Measurements from ENCODE around the gene MED31. TPM values are rescaled to one million over a fixed set of nuclear protein-coding genes. Genes with fewer than 3 reads are reported as not detected.

MED31 gene
- total RNA-seq, 2 donors from 2014 or later: 12.8 to 16.6 TPM

GRCh38 chr17:6623941-6624340 lies 27.5 kb downstream of the MED31 start:
- Mint-ChIP-seq H3K4me1 (no peaks in the 10 kb centered on the region), H3K27ac (no peak overlapping the region), H3K4me3 (no peak overlapping the region), H3K27me3 (ENCODE audit: insufficient read depth) (no peaks in the 10 kb centered on the region), H3K36me3 (ENCODE audit: low read depth) (peaks cover 58% of the 10 kb centered on the region), H3K9me3 (no peaks in the 10 kb centered on the region)
- H3K27ac ChIP-seq (ENCODE audit: low read depth, low read length): no peak overlapping the region
- no peaks in the 10 kb centered on the region for H3K9me3 ChIP-seq (ENCODE audit: control insufficient read depth, low read length)
- no peak overlapping the region for H3K4me3 ChIP-seq (ENCODE audit: low read length)
- H3K4me1 ChIP-seq (ENCODE audit: control insufficient read depth, insufficient read depth, low read length): no peaks in the 10 kb centered on the region
- no peak for DNase-seq
- peaks cover 90% of the 10 kb centered on the region for H3K36me3 ChIP-seq (ENCODE audit: control insufficient read depth, insufficient read depth, low read length)
- TF ChIP-seq CTCF (conservative IDR thresholded peaks at IDR 0.05): no peak
- H3K27me3 ChIP-seq (ENCODE audit: control insufficient read depth, insufficient read depth, low read length, poor library complexity, severe bottlenecking): no peaks in the 10 kb centered on the region
- 89 to 100% methylated on average over 1 to 3 of the region's 3 CpGs for WGBS, 2 experiments (ENCODE audit: insufficient coverage in 1 of 2, insufficient read length in 1 of 2)
- H3K9ac ChIP-seq (ENCODE audit: extremely low read depth, low read length, poor library complexity, severe bottlenecking): no peak overlapping the region

DNA sequence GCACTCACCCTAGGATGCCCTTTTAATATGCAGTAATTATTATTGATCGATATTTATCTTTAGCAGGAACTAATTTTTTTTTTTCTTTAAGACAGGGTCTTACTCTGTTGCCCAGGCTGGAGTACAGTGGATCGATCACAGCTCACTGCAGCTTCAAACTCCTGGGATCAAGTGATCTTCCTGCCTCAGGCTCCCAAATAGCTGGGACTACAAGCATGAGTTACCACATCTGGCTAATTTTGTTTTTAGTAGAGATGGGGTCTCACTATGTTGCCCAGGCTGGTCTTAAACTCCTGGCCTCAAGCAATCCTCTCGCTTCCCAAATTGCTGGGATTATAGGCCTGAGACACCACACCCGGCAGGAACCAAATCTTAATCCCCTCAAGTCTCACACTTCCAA lies 40.2 kb downstream of the MED31 start:
- WGBS, 2 experiments (ENCODE audit: insufficient coverage in 1 of 2, insufficient read length in 1 of 2): 97 to 100% methylated on average over 2 to 4 of the region's 4 CpGs
- H3K4me1 Mint-ChIP-seq: peaks cover 2% of the 10 kb centered on the region

GRCh38 chr17:6610011-6610410 lies 41.4 kb downstream of the MED31 start:
- 98 to 100% methylated on average over 1 to 4 of the region's 5 CpGs for WGBS, 2 experiments (ENCODE audit: insufficient coverage in 1 of 2, insufficient read length in 1 of 2)
- DNase-seq: no peak
- H3K27me3 ChIP-seq (ENCODE audit: control insufficient read depth, insufficient read depth, low read length, poor library complexity, severe bottlenecking): no peaks in the 10 kb centered on the region
- Mint-ChIP-seq H3K9me3 (no peaks in the 10 kb centered on the region), H3K27ac (no peak overlapping the region), H3K36me3 (ENCODE audit: low read depth) (peaks cover 71% of the 10 kb centered on the region), H3K4me1 (peaks cover 2% of the 10 kb centered on the region), H3K27me3 (ENCODE audit: insufficient read depth) (no peaks in the 10 kb centered on the region), H3K4me3 (no peak overlapping the region)
- no peaks in the 10 kb centered on the region for H3K9me3 ChIP-seq (ENCODE audit: control insufficient read depth, low read length)
- TF ChIP-seq CTCF (conservative IDR thresholded peaks at IDR 0.05): no peak
- peaks cover 78% of the 10 kb centered on the region for H3K36me3 ChIP-seq (ENCODE audit: control insufficient read depth, insufficient read depth, low read length)
- H3K4me1 ChIP-seq (ENCODE audit: control insufficient read depth, insufficient read depth, low read length): no peaks in the 10 kb centered on the region
- H3K9ac ChIP-seq (ENCODE audit: extremely low read depth, low read length, poor library complexity, severe bottlenecking): no peak overlapping the region
- no peak overlapping the region for H3K4me3 ChIP-seq (ENCODE audit: low read length)
- H3K27ac ChIP-seq (ENCODE audit: low read depth, low read length): no peak overlapping the region

More for the DNA sequence above, 40.2 kb downstream of the MED31 start:
- H3K9me3 ChIP-seq (ENCODE audit: control insufficient read depth, low read length): no peaks in the 10 kb centered on the region
- Mint-ChIP-seq H3K27ac (no peak overlapping the region), H3K36me3 (ENCODE audit: low read depth) (peaks cover 68% of the 10 kb centered on the region), H3K4me3 (no peak overlapping the region), H3K9me3 (no peaks in the 10 kb centered on the region), H3K27me3 (ENCODE audit: insufficient read depth) (no peaks in the 10 kb centered on the region)
- no peaks in the 10 kb centered on the region for H3K27me3 ChIP-seq (ENCODE audit: control insufficient read depth, insufficient read depth, low read length, poor library complexity, severe bottlenecking)
- TF ChIP-seq CTCF (conservative IDR thresholded peaks at IDR 0.05): no peak
- H3K9ac ChIP-seq (ENCODE audit: extremely low read depth, low read length, poor library complexity, severe bottlenecking): no peak overlapping the region
- H3K4me3 ChIP-seq (ENCODE audit: low read length): no peak overlapping the region
- no peaks in the 10 kb centered on the region for H3K4me1 ChIP-seq (ENCODE audit: control insufficient read depth, insufficient read depth, low read length)
- DNase-seq: no peak
- H3K27ac ChIP-seq (ENCODE audit: low read depth, low read length): no peak overlapping the region
- H3K36me3 ChIP-seq (ENCODE audit: control insufficient read depth, insufficient read depth, low read length): peaks cover 78% of the 10 kb centered on the region

Data from endodermal cell (in vitro differentiated cells).